Amygdala (tissue), 56 donors: ENCODE results near the gene LDB2.
A peak's percentile ranks its signal among the peaks of the same experiment; 100 is the strongest.

Experiments
- DNase-seq, 56 donors: peaks; one replicate each; lab custom pipeline; 2025; lab: John Stamatoyannopoulos, UW

The LDB2 gene

GRCh38 chr4:16728111-16728510 lies 170.3 kb downstream of the LDB2 start:
- DNase-seq = no peak

GRCh38 chr4:16727218-16727617 lies 171.2 kb downstream of the LDB2 start:
- DNase-seq = no peak

GRCh38 chr4:16726368-16727050 lies 171.9 kb downstream of the LDB2 start:
- no peak for DNase-seq

DNA sequence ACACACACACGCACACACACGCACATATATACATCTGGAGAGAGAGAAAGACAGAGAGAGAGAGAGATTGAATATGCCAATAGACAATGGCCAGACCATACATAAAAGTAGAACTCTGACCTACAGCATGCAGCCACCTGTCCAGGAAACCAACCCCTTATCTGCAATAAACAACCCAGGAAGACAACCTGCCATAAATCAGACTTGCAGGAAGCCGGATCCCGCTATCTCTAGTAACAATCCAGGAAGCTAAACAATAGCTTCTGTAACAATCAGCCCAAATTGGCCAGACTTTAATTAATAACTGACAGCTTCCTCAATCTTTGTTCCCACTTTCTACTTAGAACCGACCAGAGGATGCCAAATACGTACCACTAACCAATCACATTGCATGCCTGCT lies 173.2 kb downstream of the LDB2 start:
- no peak for DNase-seq

GRCh38 chr4:16722416-16722815 lies 176.0 kb downstream of the LDB2 start:
- no peak for DNase-seq

- no peak for DNase-seq
These were observed 176.7 kb downstream of the LDB2 start for GRCh38 chr4:16721613-16722291.

DNA sequence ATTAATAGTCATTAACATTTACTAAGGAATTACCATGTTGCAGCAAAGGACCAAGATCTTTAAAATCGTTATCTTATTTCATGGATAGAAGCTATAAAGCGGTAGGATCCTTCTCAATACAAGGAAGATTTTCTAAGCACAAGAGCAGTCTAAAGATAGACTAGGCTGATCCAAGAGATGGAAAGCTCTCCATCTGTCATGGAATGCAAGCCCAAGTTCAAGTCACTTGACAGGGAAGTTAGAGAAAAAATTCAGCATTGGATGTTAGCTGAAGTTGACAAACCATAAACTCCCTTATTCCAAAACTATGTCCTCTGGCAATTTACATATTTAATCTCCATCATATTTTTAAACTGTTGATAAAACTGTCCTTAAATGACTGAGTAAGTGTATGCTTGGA lies 177.7 kb downstream of the LDB2 start:
- DNase-seq = no peak

DNA sequence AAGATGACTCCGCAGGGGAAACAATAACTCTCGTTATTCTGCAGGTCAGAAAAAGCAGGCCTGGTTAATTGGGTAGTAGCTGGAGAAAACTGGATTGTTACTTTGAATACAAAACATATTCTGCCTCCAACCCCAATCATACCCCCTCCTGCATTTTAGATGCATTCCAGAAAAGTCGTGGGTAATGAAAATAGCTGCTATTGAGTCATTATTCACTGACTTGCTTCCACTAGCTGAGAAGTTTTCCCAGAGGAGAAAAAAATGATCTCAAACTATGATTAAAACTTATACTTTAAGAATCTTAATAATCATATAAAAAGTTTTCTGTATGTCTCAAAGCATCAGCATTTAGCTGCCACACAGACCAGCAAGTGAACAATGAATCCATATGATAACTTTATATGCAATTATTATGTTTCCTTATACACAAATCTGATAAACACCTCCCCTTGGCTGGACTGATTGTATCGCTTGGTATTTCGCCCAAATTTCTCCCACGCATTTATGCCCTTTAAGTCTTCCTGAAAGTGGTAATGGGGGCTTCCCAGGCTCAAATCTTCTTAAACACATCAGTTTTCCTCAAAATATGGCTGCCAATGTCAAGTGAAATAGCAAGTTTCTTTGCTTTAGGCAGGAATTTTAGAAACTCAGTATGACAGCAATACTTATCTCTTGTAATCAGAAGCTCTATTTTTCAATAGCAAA lies 181.0 kb downstream of the LDB2 start:
- DNase-seq = no peak

- DNase-seq = no peak
These were observed 183.0 kb downstream of the LDB2 start for GRCh38 chr4:16715482-16715881.

DNA sequence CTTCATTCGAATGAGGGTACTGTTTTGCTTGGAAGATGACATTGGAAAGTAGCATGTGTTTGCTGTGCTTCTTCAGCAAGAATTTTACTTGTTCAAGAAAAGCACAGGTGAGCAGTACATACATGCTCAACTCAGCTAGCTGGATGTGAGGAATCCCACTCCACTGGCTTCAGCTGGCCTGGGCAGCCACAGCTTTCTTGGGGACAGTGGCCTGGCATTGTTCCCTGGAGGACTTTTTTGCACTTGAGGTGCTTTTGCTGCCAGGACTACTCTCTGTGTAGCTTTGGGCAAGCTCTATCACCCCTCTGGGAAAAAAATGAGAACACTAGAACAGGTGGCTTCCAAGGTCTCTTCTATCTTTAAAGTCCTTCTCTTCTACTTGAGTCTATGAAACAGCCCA lies 184.3 kb downstream of the LDB2 start:
- DNase-seq = no peak

DNA sequence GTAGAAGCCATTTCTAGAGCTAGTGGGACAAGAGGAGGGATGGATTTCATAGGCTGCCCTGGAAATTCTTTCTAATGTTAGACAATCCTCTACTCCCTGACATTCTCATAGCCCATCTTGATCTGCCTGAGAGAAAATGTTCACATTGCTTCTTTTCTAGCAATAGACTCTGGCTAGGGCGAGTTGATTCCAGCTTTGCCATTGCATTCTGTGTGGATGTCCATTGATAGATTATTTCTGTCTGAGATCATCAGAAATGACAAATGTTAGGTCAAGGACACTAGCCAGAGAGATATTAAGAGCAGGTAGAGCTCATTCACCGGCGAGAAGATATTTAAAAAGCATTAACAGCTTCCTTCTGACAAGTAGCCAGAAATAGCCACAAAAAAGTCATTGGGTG lies 184.7 kb downstream of the LDB2 start:
- DNase-seq = no peak

DNA sequence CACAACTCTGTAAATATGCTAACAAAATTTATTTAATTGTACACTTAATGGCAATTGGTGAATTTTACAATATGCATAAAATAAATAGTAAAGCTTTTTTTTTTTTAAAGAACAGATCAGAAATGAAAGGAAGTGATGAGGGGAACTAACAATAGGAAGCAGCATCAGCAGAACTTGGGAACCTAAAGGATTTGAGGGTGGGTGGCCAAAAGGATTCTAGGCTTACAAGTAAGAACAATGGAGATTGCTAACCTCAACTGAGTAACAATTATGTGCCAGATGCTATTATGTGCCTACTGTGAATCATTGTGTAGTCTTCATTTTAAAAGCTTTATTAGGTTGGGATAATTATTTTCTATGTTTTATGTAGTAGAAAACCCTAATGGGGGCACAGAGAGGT lies 185.2 kb downstream of the LDB2 start:
- DNase-seq = no peak

DNA sequence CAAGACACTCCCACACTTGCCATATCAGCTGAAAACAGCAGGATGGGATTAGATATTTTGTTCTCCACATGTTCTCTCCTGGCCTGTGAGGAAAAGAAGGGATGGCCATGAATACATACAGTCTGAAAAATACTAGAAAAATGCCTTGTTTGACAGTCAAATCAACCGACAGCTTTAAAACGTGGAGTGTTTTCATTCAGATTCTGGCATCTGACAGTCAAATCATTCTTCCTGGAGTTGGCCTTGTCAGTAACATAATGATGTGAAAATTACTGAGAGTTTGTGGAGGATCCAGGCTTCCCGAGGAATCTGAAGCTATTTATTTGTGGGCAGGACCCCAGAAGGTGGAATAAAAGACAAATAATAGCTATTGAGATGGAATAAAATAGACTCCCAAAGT lies 188.2 kb downstream of the LDB2 start:
- no peak for DNase-seq

GRCh38 chr4:16707874-16708273 lies 190.6 kb downstream of the LDB2 start:
- no peak for DNase-seq

DNA sequence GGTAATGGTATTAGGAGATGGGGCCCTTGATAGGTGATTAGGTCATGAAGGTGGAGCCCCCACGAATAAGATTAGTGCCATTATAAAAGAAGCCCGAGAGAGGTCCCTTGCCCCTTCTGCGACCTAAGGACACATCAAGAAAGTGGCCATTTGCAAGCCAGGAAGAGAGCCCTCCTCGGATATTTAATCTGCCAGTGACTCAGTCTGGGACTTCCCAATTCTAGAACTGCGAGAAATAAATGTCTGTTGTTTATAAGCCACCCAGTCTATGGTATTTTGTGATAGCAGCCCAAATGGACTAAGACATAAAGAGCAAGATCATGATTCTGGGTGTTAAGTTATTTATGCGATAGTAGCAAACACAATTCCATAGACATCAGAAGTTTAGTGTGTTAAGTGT lies 192.2 kb downstream of the LDB2 start:
- no peak for DNase-seq

- no peak for DNase-seq
These were observed 193.1 kb downstream of the LDB2 start for GRCh38 chr4:16705341-16705740.

- no peak for DNase-seq
These were observed 194.0 kb downstream of the LDB2 start for GRCh38 chr4:16704489-16704888.

- no peak for DNase-seq
These were observed 202.5 kb downstream of the LDB2 start for GRCh38 chr4:16695896-16696295.

DNA sequence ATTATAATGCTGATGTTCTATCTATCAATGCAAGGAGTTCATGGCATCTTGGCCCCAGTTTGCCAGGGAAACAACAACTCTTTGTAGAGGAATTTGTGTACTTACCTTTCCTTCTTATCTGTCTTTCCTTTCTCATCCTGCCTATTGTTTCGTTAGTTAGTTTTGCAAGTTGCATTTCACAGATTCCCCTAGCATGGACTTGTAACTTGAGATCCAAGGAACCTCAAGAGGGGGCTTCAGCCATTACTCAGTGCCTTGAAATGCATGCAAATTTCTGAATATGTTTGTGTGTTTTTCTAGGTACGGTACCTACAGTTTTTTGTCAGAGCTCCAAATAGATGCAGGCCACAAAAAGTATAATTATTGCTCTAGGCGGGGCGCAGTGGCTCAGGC lies 203.6 kb downstream of the LDB2 start:
- no peak for DNase-seq

GRCh38 chr4:16694173-16694883 lies 204.1 kb downstream of the LDB2 start:
- DNase-seq = peak in 3 of 56 donors; percentile 3 to 8 (median 5)

DNA sequence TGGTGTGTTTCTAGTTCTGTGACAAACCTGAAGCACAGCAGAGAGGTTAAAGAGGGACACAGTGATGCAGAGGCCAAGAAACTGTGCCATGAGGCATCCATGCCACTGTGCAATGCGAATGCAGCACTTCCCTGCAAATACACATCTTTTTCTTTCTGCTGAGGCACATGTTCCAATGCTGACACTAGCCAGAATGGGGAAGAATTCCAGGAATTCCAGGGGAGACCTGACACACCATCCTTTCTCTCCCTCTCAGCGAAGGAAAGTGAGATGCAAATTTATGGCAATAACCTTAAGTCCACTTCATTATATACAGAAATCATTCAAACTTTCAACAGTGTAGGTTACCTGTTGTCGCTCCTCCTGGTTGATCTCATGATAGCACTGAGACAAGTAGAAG lies 204.8 kb downstream of the LDB2 start:
- DNase-seq = no peak
